Stimulated activated naive CD8-positive, alpha-beta T cell treated with anti-CD3 and anti-CD28 coated beads, Interleukin-15, amount 100 ng/mL, for 72 hours (primary cell): ENCODE measurements around the gene GK.
"Not testable (repeated sequence)": the region's sequence is repeated elsewhere in the genome, so short reads cannot be mapped to it uniquely, and the experiment has no call there.

ENCODE experiments used
- ATAC-seq: fragments of 150-1000 bp; cut with Tn5 transposase; 2 replicates; pipeline ENCODE4 v1.10.0; 2021; ENCODE audit warnings: mild to moderate bottlenecking, moderate library complexity
- DNase-seq, 2 donors: peaks; one replicate each; pipeline ENCODE4 v3.0.0; 2021 to 2022
- H3K27ac Mint-ChIP-seq, 2 donors: one replicate each; pipeline ENCODE4 v1.8.0; 2022; ENCODE audit warnings: mild to moderate bottlenecking in 2 of 2, mixed read lengths in 2 of 2, moderate library complexity in 2 of 2
- H3K27me3 Mint-ChIP-seq: one replicate; pipeline ENCODE4 v1.8.0; 2022; ENCODE audit warnings: mixed read lengths
- H3K4me1 Mint-ChIP-seq: one replicate; pipeline ENCODE4 v1.8.0; 2022; ENCODE audit warnings: mild to moderate bottlenecking, mixed read lengths
- H3K4me3 Mint-ChIP-seq, 2 donors: one replicate each; pipeline ENCODE4 v1.8.0; 2022; ENCODE audit warnings: mild to moderate bottlenecking in 2 of 2, mixed read lengths in 2 of 2, moderate library complexity in 1 of 2
- H3K9me3 Mint-ChIP-seq, 2 donors: one replicate each; pipeline ENCODE4 v1.8.0; 2022; ENCODE audit warnings: mixed read lengths in 2 of 2

Gene GK

DNA sequence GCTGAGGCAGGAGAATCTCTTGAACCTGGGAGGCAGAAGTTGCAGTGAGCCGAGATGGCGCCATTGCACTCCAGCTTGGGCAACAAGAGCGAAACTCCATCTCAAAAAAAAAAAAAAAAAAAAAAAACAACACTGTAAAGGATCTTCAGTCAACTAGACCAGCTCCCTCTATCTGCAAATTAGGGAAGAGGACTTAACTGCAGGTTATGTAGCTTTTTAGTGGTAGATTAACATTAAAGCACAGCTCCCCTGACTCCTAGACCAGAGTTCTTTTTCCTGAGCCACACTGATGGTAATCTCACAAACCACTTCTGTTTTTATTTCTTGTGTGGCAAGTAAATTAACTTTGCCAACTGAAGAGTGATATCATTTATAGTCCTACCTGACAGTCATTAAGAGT lies 18.0 kb downstream of the GK start:
- not testable (repeated sequence) for H3K27me3 Mint-ChIP-seq, H3K27ac Mint-ChIP-seq, ATAC-seq, H3K9me3 Mint-ChIP-seq, H3K4me3 Mint-ChIP-seq, DNase-seq, H3K4me1 Mint-ChIP-seq

DNA sequence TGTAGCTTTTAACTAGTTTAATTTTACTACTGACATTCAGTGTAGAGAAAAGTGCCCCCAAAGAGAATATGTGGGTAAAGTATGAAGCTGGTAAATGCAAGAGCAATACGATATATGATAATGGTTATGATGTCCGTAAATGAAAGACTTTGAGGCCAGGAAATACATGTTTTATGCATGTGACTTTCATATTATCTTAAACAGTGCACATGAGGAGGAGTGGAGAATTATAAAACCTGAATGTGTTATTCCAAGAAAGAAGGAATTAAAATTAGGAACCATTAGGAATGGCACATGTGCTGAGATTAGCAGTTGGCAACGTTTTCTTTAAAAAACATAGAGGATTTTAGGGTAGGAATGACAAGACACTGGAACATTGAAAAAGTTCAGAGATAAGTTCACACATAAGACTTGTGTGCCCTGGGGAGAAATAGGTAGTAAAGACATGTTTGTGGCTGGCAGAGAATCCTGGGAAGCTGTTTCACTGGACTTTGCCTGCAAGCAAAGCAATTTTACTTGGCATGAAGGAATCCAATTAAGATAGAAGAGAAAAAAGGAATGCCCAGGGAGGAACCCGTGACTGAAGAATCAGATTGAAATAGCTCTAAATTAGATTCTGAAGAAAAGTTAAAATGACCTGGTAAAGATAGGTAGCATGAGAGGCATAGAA lies 20.0 kb downstream of the GK start:
- Mint-ChIP-seq H3K27ac (no peak overlapping the region), H3K9me3 (no peaks in the 10 kb centered on the region), H3K4me3 (no peak overlapping the region), H3K27me3 (no peaks in the 10 kb centered on the region), H3K4me1 (no peaks in the 10 kb centered on the region)
- ATAC-seq = no peak
- no peak for DNase-seq

DNA sequence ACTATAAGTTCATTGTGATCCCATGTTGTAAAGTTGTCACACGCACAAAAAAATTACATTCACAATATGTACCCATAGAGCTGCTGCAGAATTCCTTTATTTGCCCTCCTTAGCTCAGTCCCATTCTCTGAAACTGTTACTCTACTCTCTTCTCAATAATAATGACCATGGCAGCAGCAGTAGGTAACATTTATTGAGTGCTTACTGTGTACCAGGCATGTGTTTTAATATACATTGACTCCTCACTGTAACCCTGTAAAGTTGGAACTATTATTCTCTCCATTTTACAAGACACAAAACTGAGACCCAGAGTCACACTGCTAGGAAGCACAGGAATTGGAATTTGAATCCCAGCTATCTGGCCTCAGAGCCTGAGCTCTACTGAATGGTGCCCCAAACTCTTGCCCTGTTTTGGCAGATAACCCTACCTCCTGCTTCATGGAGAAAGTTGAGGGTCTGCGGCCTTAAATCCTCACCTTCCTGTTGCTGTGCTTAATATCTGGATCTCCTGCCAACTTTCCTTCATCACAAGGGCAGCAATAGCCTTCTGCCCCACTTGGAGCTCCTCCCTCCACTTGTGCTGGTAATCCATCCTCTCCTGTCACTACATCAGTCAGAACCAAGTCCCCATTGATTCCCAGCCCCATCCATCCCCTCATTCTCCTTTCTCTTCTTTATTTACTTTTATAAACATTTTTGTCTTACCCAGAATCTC lies 20.8 kb downstream of the GK start:
- no peaks in the 10 kb centered on the region for H3K4me1 Mint-ChIP-seq
- ATAC-seq = no peak
- H3K4me3 Mint-ChIP-seq = no peak overlapping the region
- no peak overlapping the region for H3K27ac Mint-ChIP-seq
- DNase-seq = no peak
- no peaks in the 10 kb centered on the region for H3K27me3 Mint-ChIP-seq
- no peaks in the 10 kb centered on the region for H3K9me3 Mint-ChIP-seq

DNA sequence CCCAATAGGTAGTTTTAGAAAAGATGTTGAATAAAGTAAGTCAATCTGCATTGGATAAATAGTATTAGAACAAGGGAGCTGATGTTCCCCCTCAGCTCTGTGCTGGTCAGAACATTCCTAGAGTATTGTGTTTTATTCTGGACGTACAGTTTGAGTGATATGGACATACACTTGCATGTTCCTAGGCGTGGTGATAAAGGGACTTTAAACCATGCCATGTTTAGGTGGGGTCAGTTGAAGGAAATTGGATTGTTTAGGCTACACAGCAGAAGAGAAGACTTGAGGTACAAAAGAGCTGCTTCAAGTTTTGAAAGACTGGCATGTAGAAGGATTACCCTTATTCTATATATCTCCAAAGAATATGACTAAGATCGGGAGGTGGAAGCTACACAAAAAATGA lies 21.6 kb downstream of the GK start:
- no peaks in the 10 kb centered on the region for H3K9me3 Mint-ChIP-seq
- no peaks in the 10 kb centered on the region for H3K4me1 Mint-ChIP-seq
- ATAC-seq (no peak), DNase-seq (no peak)
- H3K27me3 Mint-ChIP-seq = no peaks in the 10 kb centered on the region
- H3K4me3 Mint-ChIP-seq = no peak overlapping the region
- no peak overlapping the region for H3K27ac Mint-ChIP-seq

DNA sequence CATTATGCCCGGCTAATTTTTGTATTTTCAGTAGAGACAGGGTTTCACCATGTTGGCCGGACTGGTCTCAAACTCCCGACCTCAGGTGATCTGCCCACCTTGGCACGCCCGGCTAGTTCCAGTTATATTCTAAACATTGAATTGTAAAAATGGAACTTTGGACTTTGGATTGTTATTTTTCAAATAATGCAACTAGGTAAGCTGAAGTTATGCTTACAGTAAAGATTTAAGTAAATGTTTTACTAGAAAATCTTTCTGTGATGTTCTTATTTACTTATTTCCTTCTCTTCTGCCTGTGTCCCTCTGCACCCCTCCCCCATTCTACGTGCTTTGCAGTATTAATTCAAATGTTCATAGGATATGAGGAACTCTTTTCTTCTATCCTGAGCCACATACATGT lies 26.1 kb downstream of the GK start:
- Mint-ChIP-seq H3K4me3 (no peak overlapping the region), H3K27me3 (no peaks in the 10 kb centered on the region), H3K9me3 (no peaks in the 10 kb centered on the region), H3K27ac (no peak overlapping the region), H3K4me1 (no peaks in the 10 kb centered on the region)
- DNase-seq (no peak), ATAC-seq (no peak)

DNA sequence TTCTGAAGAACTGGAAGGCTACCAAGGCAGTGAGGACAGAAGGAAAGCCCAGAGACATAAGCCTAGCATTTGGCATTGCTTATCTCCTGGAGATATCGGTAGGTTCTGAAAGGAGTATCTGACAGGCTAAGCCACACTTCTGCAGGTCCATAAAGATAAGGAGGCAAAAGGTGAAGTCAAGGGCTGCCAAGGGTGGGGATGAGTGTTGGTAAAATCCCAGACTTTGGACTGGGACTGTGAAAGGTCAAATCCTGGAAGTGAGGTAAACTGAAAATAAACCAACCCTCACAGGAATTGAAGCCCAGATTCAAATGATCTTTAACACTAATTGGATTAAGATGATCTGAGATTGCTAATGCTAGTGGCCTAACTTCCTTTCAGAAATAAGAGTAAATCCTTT lies 27.4 kb downstream of the GK start:
- Mint-ChIP-seq H3K4me3 (no peak overlapping the region), H3K27me3 (no peaks in the 10 kb centered on the region), H3K9me3 (no peaks in the 10 kb centered on the region), H3K27ac (peak overlapping the region in 1 of 2 donors; percentile 25), H3K4me1 (no peaks in the 10 kb centered on the region)
- DNase-seq (no peak), ATAC-seq (no peak)

DNA sequence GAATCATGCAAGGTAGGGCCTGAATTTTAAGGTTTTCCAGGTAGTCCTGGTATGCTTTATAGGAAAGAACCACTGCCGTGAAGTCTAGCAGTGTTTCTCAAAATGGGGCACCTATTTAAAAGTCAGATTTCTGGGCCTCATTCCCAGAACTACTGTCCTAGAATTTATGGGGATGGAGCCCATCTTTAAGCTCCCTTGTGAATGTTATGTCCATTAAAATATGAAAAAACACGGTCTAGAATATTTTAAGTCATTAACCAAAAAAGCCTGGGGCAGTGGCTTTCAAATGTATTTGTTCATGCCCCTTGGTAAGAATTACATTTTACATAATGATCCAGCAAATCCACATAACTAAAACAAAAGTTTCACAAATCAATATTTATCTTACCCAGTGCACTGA lies 35.4 kb downstream of the GK start:
- Mint-ChIP-seq H3K4me1 (no peaks in the 10 kb centered on the region), H3K9me3 (no peaks in the 10 kb centered on the region), H3K4me3 (no peak overlapping the region), H3K27ac (no peak overlapping the region), H3K27me3 (no peaks in the 10 kb centered on the region)
- ATAC-seq (no peak), DNase-seq (no peak)

DNA sequence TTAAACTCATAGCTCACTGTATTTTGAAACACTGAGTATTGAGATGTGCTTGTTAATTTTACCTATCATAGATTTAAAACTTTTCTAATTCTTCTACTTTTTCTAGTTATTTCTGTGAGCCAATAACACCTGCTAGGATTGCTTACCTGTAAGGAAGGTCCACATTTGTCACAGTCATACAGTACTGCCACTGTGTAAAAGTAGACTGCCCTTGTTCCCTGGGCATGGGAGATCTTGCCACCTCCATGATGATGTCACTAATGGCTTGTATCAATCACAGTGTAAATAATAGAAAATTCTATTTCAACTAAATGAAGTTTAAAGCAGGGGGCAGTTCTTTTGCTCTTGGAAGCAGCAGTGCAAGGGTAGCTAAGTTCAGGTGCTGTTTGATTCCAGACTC lies 35.9 kb downstream of the GK start:
- Mint-ChIP-seq H3K9me3 (no peaks in the 10 kb centered on the region), H3K4me3 (no peak overlapping the region), H3K27me3 (no peaks in the 10 kb centered on the region), H3K4me1 (no peaks in the 10 kb centered on the region), H3K27ac (no peak overlapping the region)
- DNase-seq = no peak
- ATAC-seq = no peak

DNA sequence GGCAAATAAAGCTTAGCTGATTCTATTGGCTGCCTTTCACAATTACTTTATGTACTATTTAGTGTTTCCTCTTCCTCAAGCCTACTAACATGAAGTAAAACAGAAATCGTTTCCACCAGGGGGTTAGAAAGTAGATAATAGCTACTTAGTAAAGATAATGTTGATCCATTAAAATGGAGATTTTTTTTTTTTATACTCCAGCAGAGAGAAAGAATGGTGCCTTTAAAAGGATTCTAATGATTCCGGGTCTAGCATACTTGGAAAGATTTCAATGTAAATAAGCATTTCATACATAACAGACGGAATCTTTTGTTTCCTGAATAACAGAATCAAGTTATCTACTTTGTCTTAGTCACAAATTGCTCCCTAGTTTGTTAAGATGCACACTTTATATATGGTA lies 37.1 kb downstream of the GK start:
- H3K27me3 Mint-ChIP-seq = no peaks in the 10 kb centered on the region
- no peak overlapping the region for H3K4me3 Mint-ChIP-seq

DNA sequence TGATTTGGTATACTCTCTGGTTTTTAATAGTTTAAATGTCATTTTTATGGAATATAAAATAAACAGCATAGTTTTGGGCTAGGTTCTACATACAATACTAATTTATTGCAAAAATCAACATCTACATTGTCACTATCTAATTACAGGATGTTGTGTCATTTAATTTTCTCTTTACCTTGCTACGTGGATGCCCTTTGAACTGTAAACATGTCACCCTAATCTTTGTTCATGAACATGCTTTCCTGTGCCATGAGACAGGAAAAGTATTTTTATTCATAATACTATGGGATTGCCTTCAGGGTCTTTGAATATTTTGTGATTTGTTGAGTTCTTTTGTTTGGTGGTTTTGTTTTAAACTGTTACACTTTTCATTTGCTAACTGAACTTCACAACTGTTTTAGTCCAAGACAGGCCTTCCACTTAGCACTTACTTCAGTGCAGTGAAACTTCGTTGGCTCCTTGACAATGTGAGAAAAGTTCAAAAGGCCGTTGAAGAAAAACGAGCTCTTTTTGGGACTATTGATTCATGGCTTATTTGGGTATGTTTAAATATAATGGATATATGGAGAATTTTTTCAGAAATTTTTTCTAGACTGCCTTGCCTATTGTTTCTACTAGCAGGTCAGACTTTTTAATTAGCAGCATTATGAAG lies 40.9 kb downstream of the GK start:
- ATAC-seq = no peak
- Mint-ChIP-seq H3K27ac (no peak overlapping the region), H3K4me3 (no peak overlapping the region), H3K4me1 (no peaks in the 10 kb centered on the region), H3K27me3 (no peaks in the 10 kb centered on the region), H3K9me3 (no peaks in the 10 kb centered on the region)
- DNase-seq = no peak

More for the DNA sequence above, 37.1 kb downstream of the GK start:
- DNase-seq (no peak), ATAC-seq (no peak)
- no peak overlapping the region for H3K27ac Mint-ChIP-seq
- no peaks in the 10 kb centered on the region for H3K9me3 Mint-ChIP-seq
- no peaks in the 10 kb centered on the region for H3K4me1 Mint-ChIP-seq

DNA sequence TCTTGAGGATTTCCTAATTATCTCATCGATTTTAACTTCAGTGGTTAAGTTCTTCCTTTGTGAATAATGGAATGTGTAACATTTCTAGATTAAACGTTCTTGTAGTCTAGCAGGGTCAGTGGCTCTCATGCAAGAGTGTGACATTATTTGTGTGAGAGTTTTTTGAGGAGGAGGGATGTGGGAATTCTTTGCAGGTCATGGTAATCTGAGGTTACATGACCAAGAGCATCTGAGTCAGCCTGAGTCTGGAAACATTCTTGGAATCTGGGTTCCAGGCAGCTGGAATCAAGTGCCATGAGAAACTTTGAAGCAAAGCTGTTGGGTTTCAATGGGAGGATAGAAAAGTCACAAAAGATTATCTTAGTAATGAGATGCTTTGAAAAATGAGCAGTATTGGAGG lies 49.5 kb downstream of the GK start:
- Mint-ChIP-seq H3K4me1 (no peaks in the 10 kb centered on the region), H3K9me3 (no peaks in the 10 kb centered on the region), H3K4me3 (no peak overlapping the region), H3K27me3 (no peaks in the 10 kb centered on the region), H3K27ac (no peak overlapping the region)
- DNase-seq (no peak), ATAC-seq (no peak)

DNA sequence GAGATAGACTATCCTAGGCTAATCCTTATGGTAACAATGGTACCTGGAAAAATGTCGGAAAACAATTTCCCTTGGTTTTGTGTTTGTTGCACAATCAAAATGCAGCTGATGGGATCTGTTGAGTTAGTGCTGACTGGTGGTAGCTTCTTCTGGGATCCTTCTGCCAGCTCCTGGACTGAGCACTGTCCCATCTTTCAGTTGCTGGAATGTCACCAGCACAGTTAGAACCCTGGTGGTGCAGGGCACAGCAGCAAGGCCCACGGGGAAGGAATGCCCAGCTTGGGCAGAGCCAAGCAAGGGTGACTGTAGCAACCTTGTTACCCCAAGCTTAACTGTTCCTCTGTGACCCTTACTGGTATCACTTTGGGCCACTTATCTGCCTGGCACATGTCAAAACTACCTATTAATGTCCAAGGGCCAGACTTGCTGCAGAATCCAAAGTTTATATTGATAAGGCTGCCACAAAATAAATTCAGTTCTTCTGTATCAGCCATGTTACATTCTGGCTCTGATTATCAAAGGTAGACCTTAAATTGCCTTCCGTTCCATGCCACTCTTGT lies 53.1 kb downstream of the GK start:
- ATAC-seq (no peak), DNase-seq (no peak)
- Mint-ChIP-seq H3K4me1 (peaks cover 2% of the 10 kb centered on the region), H3K27ac (no peak overlapping the region), H3K9me3 (no peaks in the 10 kb centered on the region), H3K4me3 (no peak overlapping the region), H3K27me3 (no peaks in the 10 kb centered on the region)

DNA sequence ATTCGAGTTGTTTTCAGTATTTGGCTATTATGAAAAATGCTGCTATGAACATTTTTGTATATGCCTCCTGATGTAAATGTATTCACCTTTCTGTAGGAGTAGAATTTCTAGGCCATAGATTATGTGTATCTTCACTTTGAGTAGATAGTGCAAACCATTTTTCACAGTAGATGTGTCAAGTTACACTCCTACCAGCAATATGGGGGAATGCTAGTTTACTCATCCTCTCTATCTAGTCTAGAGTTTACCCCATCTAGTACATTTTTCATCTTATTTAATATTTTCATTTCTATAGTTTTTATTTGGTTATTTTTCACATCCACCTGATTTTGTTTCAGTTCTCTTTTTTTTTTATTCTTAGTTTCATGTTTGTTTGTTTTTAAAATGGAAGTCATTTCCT lies 59.0 kb downstream of the GK start:
- ATAC-seq (no peak), DNase-seq (no peak)
- no peak overlapping the region for H3K4me3 Mint-ChIP-seq
- no peak overlapping the region for H3K27ac Mint-ChIP-seq
- no peaks in the 10 kb centered on the region for H3K9me3 Mint-ChIP-seq
- H3K4me1 Mint-ChIP-seq = peaks cover 28% of the 10 kb centered on the region
- no peaks in the 10 kb centered on the region for H3K27me3 Mint-ChIP-seq

DNA sequence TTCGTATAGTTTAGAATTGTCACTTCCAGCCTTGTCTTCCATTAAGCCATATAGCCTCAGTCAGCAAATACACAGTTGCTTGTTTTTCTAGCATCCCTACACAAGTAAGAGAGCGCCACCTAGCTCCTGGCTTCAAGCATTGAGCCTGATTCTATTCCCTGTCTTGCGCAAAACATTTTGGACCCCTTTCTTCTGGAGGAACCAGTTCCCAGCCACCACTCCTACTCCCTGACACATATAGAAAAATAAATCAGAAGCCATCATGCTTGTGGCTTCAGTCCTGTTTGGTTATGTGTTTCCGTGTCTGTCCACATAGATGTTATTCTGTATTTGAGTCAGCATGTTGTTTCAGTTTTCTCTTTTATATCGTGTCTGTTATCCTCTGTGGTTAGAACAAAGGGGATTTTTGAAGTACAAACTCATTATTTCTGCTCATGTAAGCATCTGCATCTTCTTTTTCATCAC lies 59.9 kb downstream of the GK start:
- DNase-seq (peak; percentile 33 to 54), ATAC-seq (peak; percentile 98)
- Mint-ChIP-seq H3K4me3 (peak overlapping the region; percentile 20 to 72), H3K4me1 (peaks cover 28% of the 10 kb centered on the region), H3K27me3 (no peaks in the 10 kb centered on the region), H3K9me3 (no peaks in the 10 kb centered on the region), H3K27ac (peak overlapping the region; percentile 94 to 98)

DNA sequence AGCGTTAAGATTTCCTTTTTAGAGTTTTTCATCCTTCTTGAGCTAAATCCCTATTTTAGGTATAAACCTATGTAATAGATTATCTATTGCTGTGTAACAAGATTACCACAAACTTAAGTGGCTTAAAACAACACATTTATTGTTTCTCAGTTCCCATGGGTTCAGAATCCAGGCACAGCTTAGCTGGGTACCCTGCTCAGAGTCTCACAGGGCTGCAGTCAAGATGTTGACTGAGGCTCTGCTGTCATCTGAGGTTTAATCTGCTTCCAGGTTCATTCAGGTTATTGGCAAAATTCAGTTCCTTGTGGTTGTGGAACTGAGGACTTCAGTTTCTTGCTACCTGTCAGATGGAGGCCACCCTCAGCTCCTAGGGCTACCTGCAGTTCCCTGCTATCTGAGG lies 60.9 kb downstream of the GK start:
- H3K4me1 Mint-ChIP-seq = peaks cover 28% of the 10 kb centered on the region
- peak overlapping the region; percentile 53 to 59 for H3K4me3 Mint-ChIP-seq
- no peaks in the 10 kb centered on the region for H3K27me3 Mint-ChIP-seq
- ATAC-seq (no peak), DNase-seq (no peak)
- H3K27ac Mint-ChIP-seq = peak overlapping the region; percentile 94 to 98
- no peaks in the 10 kb centered on the region for H3K9me3 Mint-ChIP-seq

DNA sequence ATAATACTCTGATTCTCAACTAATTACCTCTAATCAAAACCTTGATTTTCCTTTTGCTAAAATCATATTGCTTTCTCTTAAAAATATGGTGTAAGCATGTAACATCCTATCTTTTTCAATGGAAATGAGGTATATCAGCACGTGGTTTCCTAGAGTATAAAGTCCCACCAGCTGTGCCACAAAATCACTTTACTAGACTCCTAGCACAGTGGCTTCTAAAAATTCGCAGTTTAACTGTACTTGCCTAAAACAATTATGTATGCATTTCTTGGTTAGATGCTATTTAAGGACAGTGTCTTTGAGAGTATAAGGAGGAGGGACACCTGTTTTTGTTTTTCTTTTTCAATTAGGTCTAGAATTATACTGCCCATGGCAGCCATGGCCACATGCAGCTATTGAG lies 62.8 kb downstream of the GK start:
- ATAC-seq (no peak), DNase-seq (no peak)
- Mint-ChIP-seq H3K27me3 (no peaks in the 10 kb centered on the region), H3K27ac (no peak overlapping the region), H3K9me3 (no peaks in the 10 kb centered on the region), H3K4me1 (peaks cover 28% of the 10 kb centered on the region), H3K4me3 (no peak overlapping the region)
